Retinal pigment epithelial cell (primary cell): ENCODE data around the gene VGLL4.

Experiments
- DNase-seq: peaks from one replicate; pipeline ENCODE4 v3.0.0-alpha.2; 2010; ENCODE audit warnings: low read depth
- H3K4me3 ChIP-seq: 2 replicates; pipeline ENCODE4 v1.5.1; 2011; ENCODE audit warnings: mild to moderate bottlenecking, low read length, control low read depth, moderate library complexity
- TF ChIP-seq, protein P1 (sequence below): conservative IDR thresholded peaks from 2 replicates; pipeline ENCODE4 v1.5.1; 2011; ENCODE audit warnings: low read depth, low read length, control low read depth, inconsistent platforms

VGLL4 gene

DNA sequence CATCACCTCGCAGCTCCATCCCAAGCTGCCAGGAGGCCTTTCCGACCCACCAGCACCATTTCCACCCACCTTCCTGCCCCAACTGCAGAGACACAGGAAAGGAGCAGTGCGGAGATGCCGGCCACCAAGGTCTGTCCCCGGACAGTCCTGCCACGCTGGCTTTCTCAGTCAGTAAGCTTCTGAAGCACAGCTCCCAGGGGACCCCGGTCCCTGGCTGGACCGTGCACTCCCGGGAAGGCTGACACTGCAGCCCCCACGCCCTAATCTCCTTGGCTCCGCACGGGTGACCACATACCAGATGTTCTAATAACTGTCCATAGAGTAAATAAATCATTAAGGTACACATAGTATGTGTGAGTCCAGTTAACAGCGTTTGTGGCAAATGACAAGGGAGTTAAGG lies 73.5 kb downstream of the VGLL4 start:
- DNase-seq, result no peak
- TF ChIP-seq, protein P1, sequence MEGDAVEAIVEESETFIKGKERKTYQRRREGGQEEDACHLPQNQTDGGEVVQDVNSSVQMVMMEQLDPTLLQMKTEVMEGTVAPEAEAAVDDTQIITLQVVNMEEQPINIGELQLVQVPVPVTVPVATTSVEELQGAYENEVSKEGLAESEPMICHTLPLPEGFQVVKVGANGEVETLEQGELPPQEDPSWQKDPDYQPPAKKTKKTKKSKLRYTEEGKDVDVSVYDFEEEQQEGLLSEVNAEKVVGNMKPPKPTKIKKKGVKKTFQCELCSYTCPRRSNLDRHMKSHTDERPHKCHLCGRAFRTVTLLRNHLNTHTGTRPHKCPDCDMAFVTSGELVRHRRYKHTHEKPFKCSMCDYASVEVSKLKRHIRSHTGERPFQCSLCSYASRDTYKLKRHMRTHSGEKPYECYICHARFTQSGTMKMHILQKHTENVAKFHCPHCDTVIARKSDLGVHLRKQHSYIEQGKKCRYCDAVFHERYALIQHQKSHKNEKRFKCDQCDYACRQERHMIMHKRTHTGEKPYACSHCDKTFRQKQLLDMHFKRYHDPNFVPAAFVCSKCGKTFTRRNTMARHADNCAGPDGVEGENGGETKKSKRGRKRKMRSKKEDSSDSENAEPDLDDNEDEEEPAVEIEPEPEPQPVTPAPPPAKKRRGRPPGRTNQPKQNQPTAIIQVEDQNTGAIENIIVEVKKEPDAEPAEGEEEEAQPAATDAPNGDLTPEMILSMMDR, result no peak
- no peak overlapping the region for H3K4me3 ChIP-seq

DNA sequence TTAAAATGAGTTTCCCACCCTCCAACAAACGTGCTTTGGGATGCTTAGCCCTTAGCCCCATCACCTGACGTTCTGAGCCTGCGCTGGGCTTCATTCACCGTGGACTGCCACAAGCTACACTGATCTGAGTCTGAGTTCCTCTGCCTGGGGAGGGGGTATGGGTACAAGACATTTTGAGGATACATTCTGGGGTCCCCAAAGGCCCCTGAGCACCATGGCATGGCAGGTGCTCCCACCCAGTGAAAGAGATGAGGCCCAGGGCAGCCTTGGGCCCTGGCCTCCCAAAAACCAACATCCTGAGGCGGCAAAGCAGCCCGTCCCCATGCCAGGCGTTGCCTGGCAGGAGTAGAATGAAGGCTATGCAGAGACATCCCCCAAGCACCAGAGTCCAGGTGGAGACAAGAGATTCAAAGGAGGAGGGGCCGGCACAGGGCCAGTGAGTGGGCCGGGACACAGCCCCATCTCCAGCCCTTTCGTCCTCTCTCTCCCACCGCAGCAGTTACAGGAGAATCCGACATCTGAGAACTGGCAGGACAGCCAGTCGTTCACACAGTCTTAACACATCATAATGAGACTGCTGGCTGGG lies 74.5 kb downstream of the VGLL4 start:
- no peak for DNase-seq
- H3K4me3 ChIP-seq, result peak overlapping the region; percentile 39
- TF ChIP-seq, protein P1, result no peak

DNA sequence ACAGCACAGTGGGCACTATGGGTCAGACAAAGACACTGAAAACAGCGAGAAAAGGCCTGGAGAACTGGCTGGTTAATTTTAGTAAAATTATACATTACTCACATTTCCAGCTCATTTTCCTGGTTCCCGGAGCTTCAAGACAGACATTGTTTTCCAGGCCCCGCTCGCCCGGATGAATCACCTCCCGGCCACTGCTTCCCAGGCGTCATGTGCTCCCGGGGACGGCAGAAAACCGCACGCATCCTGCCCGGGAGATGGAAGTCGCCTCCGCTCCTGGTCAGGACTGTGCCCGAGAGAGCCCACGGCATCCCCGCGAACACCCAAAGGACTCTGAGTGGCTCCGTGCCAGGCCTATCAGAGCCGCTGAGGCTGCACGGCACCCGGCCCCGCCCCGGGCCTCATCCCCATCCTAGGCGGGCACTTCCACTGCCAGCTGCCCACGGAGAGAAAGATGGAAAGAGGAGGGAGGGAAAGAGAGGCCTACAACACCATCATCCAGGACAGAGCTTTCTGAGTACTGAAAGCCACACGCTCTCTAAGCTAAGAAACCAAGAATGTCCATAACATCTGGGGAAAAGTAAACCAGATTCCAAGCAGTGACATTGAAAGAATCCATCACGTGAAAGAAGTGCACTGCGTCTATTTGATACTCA lies 75.1 kb downstream of the VGLL4 start:
- H3K4me3 ChIP-seq, result peak overlapping the region; percentile 39
- TF ChIP-seq, protein P1, result no peak
- DNase-seq, result peak; percentile 85

DNA sequence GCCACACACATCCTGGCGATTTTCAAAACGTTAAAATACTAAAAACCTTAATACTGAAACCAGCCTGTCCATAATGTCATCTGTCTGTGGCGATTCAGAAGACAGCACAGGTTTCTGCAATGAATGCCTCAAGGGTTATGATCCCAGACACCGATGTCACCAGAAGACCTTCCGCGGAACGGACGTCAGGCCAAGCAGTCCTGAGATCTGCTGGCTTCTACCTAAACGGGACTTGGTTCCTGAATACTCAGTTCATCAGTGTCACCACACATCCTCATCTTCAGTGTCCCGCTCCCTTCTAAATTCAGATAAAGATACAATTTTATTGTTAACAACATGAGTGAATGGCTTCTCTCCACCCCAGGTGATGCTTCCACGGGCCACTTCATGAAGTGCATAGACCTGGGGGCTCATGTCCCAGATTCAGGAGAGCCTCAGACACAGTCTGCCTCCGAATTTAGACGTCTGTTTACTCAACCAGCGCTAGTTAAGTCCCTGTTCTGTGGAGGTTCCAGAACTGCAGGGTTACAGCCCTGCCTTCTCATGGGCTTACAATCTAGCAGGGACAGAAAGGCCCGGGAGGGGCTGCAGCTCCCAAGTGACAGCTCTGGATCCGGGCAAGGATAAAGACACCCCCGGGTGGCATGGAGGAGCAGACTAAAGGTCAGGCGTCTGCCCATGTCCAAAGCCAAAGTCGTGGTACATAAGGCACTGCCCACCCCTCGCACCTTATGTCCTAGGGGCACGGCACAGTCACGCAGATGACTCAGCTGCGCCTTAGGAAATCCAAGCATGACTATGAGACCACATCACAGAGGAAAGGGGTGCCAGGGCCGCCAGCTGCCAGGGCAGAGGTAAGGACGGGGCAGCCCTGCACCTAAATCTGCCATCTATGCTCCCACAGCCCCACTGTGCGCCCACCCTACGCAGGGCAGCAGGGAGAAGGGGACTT lies 75.9 kb downstream of the VGLL4 start:
- H3K4me3 ChIP-seq, result peak overlapping the region; percentile 39
- peak; percentile 81 for DNase-seq

DNA sequence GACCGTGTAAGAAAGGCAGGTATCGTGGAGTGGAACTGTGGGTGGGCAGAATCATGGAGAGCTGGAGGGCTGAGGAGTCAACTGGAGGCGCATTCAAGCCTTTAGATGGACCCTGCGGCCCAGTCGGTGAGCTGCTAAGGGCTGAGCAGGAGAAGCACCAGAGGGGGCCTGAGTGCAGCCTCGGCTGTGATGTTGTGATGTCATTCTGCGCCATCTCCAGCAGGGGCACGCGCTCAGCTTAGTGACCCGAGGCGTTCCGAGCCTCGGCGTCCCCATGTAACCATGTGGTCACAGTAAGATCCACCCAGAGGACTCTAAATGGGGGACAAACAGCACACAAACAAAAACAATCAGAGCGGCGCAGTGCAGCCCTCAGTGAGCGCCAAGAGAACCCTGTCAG lies 76.8 kb downstream of the VGLL4 start:
- no peak overlapping the region for H3K4me3 ChIP-seq
- DNase-seq, result no peak
- TF ChIP-seq, protein P1, result peak; percentile 11

More for the DNA sequence above, 75.9 kb downstream of the VGLL4 start:
- TF ChIP-seq, protein P1, result no peak

DNA sequence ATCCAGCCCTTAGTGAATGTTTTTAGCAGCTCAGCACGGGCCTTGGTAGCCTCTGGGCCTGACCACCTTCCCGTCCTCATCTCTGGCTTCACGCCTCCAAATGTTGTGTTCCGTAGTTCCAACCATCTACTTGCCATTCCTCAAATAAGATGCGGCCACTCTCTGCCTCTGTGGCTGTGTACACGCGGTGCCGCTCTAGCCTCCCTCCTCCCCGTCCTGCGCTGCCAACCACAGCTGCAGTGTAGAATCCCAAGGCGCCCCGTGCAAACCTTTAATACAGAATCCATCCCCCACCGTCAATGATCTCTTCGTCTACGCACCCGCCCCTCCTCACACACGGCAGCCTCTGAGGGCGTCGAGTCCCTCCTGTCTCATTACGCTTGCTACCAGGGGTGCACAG lies 77.2 kb downstream of the VGLL4 start:
- DNase-seq, result no peak
- TF ChIP-seq, protein P1, result no peak
- H3K4me3 ChIP-seq, result no peak overlapping the region
